ENCODE measurements around the gene CHRM5. TPM values are rescaled to one million over a fixed set of nuclear protein-coding genes. Genes with fewer than 3 reads are reported as not detected.

Gene CHRM5
- total RNA-seq, 1 experiment from 2014 or later = not detected

GRCh38 chr15:34078900-34079299 is 110.6 kb downstream of the CHRM5 start:
- Histone ChIP-seq H3K9me2 (ENCODE audit: insufficient read depth) (no peaks in the 10 kb centered on the region), H3K79me2 (ENCODE audit: insufficient read depth, low read length) (no peaks in the 10 kb centered on the region), H3K4me1 (ENCODE audit: control insufficient read depth in 1 of 2, insufficient read depth in 2 of 2, low read length in 2 of 2) (no peaks in the 10 kb centered on the region), H2AFZ (ENCODE audit: low read depth, low read length, poor library complexity, severe bottlenecking) (no peak overlapping the region), H3K9me3 (ENCODE audit: control insufficient read depth in 1 of 2, insufficient read depth in 1 of 2, low read depth in 1 of 2, low read length in 2 of 2) (no peaks in the 10 kb centered on the region), H4K20me1 (ENCODE audit: insufficient read depth) (no peaks in the 10 kb centered on the region), H3K9ac (ENCODE audit: low read length) (no peak overlapping the region), H3K27ac (ENCODE audit: low read depth, low read length) (no peak overlapping the region), H3K36me3 (ENCODE audit: control insufficient read depth in 1 of 2, insufficient read depth in 2 of 2, low read length in 2 of 2) (no peaks in the 10 kb centered on the region), H3K27me3 (ENCODE audit: insufficient read depth, low read length) (no peaks in the 10 kb centered on the region), H3K4me2 (ENCODE audit: low read length) (no peak overlapping the region), H3K4me3 (replicated peaks in 1 of 2; ENCODE audit: low read depth in 1 of 2, low read length in 2 of 2) (no peak overlapping the region)
- TF ChIP-seq RAD21 (IDR thresholded peaks at IDR 0.05; ENCODE audit: low read depth) = no peak
- no peak for TF ChIP-seq POLR2A (IDR thresholded peaks at IDR 0.05; ENCODE audit: borderline replicate concordance, extremely low read depth, insufficient read depth, insufficient read length)
- TF ChIP-seq EZH2phosphoT487 (IDR thresholded peaks at IDR 0.05; ENCODE audit: borderline replicate concordance) = no peak
- no peak for TF ChIP-seq EZH2 (IDR thresholded peaks at IDR 0.05)
- no peak for TF ChIP-seq SRF (IDR thresholded peaks at IDR 0.05; ENCODE audit: low read depth)
- no peak for TF ChIP-seq ZFX (IDR thresholded peaks at IDR 0.05)
- TF ChIP-seq EGR1 (IDR thresholded peaks at IDR 0.05; ENCODE audit: low read depth) = no peak
- no peak for TF ChIP-seq SP1 (IDR thresholded peaks at IDR 0.05; ENCODE audit: low read depth)
- no peak for TF ChIP-seq JUND (IDR thresholded peaks at IDR 0.05)
- TF ChIP-seq ELF1 (IDR thresholded peaks at IDR 0.05; ENCODE audit: borderline replicate concordance, low read depth) = no peak
- no peak for TF ChIP-seq REST (IDR thresholded peaks at IDR 0.05; ENCODE audit: low read depth)
- TF ChIP-seq MAX (IDR thresholded peaks at IDR 0.05) = no peak
- TF ChIP-seq CBX3 (IDR thresholded peaks at IDR 0.05; ENCODE audit: low read depth) = no peak
- no peak for TF ChIP-seq ZBTB33 (IDR thresholded peaks at IDR 0.05; ENCODE audit: extremely low read depth, insufficient replicate concordance, low read length)
- no peak for TF ChIP-seq SIN3A (IDR thresholded peaks at IDR 0.05; ENCODE audit: low read depth)
- no peak for TF ChIP-seq FOSL1 (IDR thresholded peaks at IDR 0.05; ENCODE audit: low read depth)
- no peak for DNase-seq (ENCODE audit: low read depth, low spot score)
- CTCF ChIA-PET = interaction anchor here (1.0 kb wide), 1 partner anchor 18 kb away, joined by 3 read pairs; no protein-coding TSS in a partner anchor
- ATAC-seq = no peak
- RAD21 ChIA-PET (ENCODE audit: low non-redundant PET in 1 of 2, low total read pairs in 2 of 2, uncharacterized antibody in 2 of 2, unreplicated experiment in 2 of 2) = no interaction called here
- intact Hi-C loops (cut with micrococcal nuclease) = no loop called here
- POLR2A ChIA-PET = no interaction called here
- BruUV-seq (replicated peaks) = no TSS peak
